Suprapubic skin (tissue), 4 donors: ENCODE results near the gene DPAGT1. TPM values are rescaled to one million over a fixed set of nuclear protein-coding genes. Genes with fewer than 3 reads are reported as not detected.
A peak's percentile ranks its signal among the peaks of the same experiment; 100 is the strongest.
"Not testable (repeated sequence)": the region's sequence is repeated elsewhere in the genome, so short reads cannot be mapped to it uniquely, and the experiment has no call there.

Experiments used
- DNase-seq, 2 donors: peaks; one replicate each; pipeline ENCODE4 v3.0.0-alpha.2; 2019; ENCODE audit warnings: low spot score in 2 of 2
- H3K27ac ChIP-seq: fragments of 200-600 bp; sonication (generic); one replicate; pipeline ENCODE4 v1.5.1; 2019
- H3K27me3 ChIP-seq: fragments of 200-600 bp; sonication (generic); one replicate; pipeline ENCODE4 v1.5.1; 2019
- H3K36me3 ChIP-seq: fragments of 200-600 bp; sonication (generic); one replicate; pipeline ENCODE4 v1.5.1; 2019
- H3K4me1 ChIP-seq: fragments of 200-600 bp; sonication (generic); one replicate; pipeline ENCODE4 v1.5.1; 2019
- H3K4me3 ChIP-seq: fragments of 200-600 bp; sonication (generic); one replicate; pipeline ENCODE4 v1.5.1; 2019; ENCODE audit warnings: mild to moderate bottlenecking
- H3K9me3 ChIP-seq: fragments of 200-600 bp; sonication (generic); one replicate; pipeline ENCODE4 v1.5.1; 2019
- CTCF ChIP-seq, 2 donors: fragments of 200-600 bp in 1 of 2; fragments of 450-650 bp in 1 of 2; sonication (generic) in 1 of 2; IDR thresholded peaks; one replicate each; pipeline ENCODE4 v1.5.1; 2016 to 2019; ENCODE audit warnings: antibody characterized with exemption in 2 of 2, mild to moderate bottlenecking in 1 of 2, moderate library complexity in 1 of 2
- EP300 ChIP-seq: sonication (generic); formaldehyde crosslinking; IDR thresholded peaks from one replicate; pipeline ENCODE4 v1.6.1; 2017; ENCODE audit warnings: antibody characterized with exemption
- POLR2A ChIP-seq, 2 donors: fragments of 450-650 bp; IDR thresholded peaks; one replicate each; pipeline ENCODE4 v1.6.1; 2017; ENCODE audit warnings: antibody characterized with exemption in 2 of 2, mild to moderate bottlenecking in 2 of 2, moderate library complexity in 2 of 2
- POLR2AphosphoS5 ChIP-seq, 3 donors: sonication (generic); formaldehyde crosslinking; IDR thresholded peaks; one replicate each; pipeline ENCODE4 v1.6.1; 2017; ENCODE audit warnings: antibody characterized with exemption in 3 of 3
- WGBS: methylation state at CpG from one replicate; pipeline ENCODE4 v1.1.5; 2018; 5-methylcytosine and 5-hydroxymethylcytosine counted together
- total RNA-seq, 4 donors: library from RNA; depleted of rRNA; stranded (reverse); fragments of >200 nt; gene quantifications; one replicate each; pipeline ENCODE4 v1.1.0, GENCODE V29; 2016

The DPAGT1 gene
- total RNA-seq, 4 donors from 2014 or later: 21.2 to 32.2 (median 26.9) TPM

- Histone ChIP-seq H3K4me3 (peak within 1 kb of the TSS; percentile 97), H3K27me3 (no peaks in the 10 kb centered on the region), H3K4me1 (peaks cover 46% of the 10 kb centered on the region), H3K36me3 (peaks cover 11% of the 10 kb centered on the region), H3K27ac (peak within 1 kb of the TSS; percentile 81), H3K9me3 (no peaks in the 10 kb centered on the region)
- TF ChIP-seq EP300: no peak
- TF ChIP-seq POLR2AphosphoS5 (IDR thresholded peaks at IDR 0.05): peak in 1 of 3 donors; percentile 14
- TF ChIP-seq POLR2A (IDR thresholded peaks at IDR 0.05): no peak
- TF ChIP-seq CTCF (IDR thresholded peaks at IDR 0.05): no peak
- DNase-seq: peak; percentile 93 to 94
- under 1% methylated on average over 32 of the region's 49 CpGs for WGBS
These were observed 5.2 kb upstream of the DPAGT1 start, which contains the start of gene C2CD2L for GRCh38 chr11:119106564-119107537. Gene C2CD2L, plus strand, starts transcription at chr11:119107344. Its CDS starts 398 bp downstream, at chr11:119107742.

- no peaks in the 10 kb centered on the region for H3K36me3 ChIP-seq
- TF ChIP-seq POLR2A (IDR thresholded peaks at IDR 0.05) (no peak), POLR2AphosphoS5 (IDR thresholded peaks at IDR 0.05) (no peak), CTCF (IDR thresholded peaks at IDR 0.05) (no peak), EP300 (no peak)
- peaks cover 56% of the 10 kb centered on the region for H3K4me1 ChIP-seq
- no peak overlapping the region for H3K4me3 ChIP-seq
- 50% methylated on average over 4 of the region's 4 CpGs for WGBS
- DNase-seq: no peak
- H3K9me3 ChIP-seq: no peaks in the 10 kb centered on the region
- H3K27me3 ChIP-seq: no peaks in the 10 kb centered on the region
- no peak overlapping the region for H3K27ac ChIP-seq
These were observed 2.1 kb upstream of the DPAGT1 start for GRCh38 chr11:119103793-119104192.

GRCh38 chr11:119103161-119103664 is 1.6 kb upstream of the DPAGT1 start:
- not testable (repeated sequence) for DNase-seq, H3K9me3 ChIP-seq, H3K36me3 ChIP-seq, H3K27me3 ChIP-seq
- Histone ChIP-seq H3K27ac (peak overlapping the region; percentile 95), H3K4me3 (peak overlapping the region; percentile 88), H3K4me1 (peaks cover 50% of the 10 kb centered on the region)
- 82% methylated on average over 18 of the region's 18 CpGs for WGBS

GRCh38 chr11:119100994-119101758 is 477 bp downstream of the DPAGT1 start:
- WGBS: 2% methylated on average over 26 of the region's 29 CpGs
- Histone ChIP-seq H3K27me3 (no peaks in the 10 kb centered on the region), H3K4me3 (peak overlapping the region; percentile 88), H3K9me3 (no peaks in the 10 kb centered on the region), H3K27ac (peak overlapping the region; percentile 95), H3K36me3 (peaks cover 22% of the 10 kb centered on the region), H3K4me1 (peaks cover 34% of the 10 kb centered on the region)
- no peak for TF ChIP-seq POLR2A (IDR thresholded peaks at IDR 0.05)
- TF ChIP-seq POLR2AphosphoS5 (IDR thresholded peaks at IDR 0.05): no peak
- TF ChIP-seq CTCF (IDR thresholded peaks at IDR 0.05): no peak
- no peak for TF ChIP-seq EP300
- no peak for DNase-seq

- H3K4me3 ChIP-seq: peak overlapping the region; percentile 88
- 45% methylated on average over 11 of the region's 11 CpGs for WGBS
- peaks cover 22% of the 10 kb centered on the region for H3K36me3 ChIP-seq
- no peak for DNase-seq
- H3K4me1 ChIP-seq: peaks cover 34% of the 10 kb centered on the region
- no peak overlapping the region for H3K27ac ChIP-seq
- TF ChIP-seq POLR2A (IDR thresholded peaks at IDR 0.05) (no peak), POLR2AphosphoS5 (IDR thresholded peaks at IDR 0.05) (no peak), CTCF (IDR thresholded peaks at IDR 0.05) (no peak), EP300 (no peak)
- H3K9me3 ChIP-seq: no peaks in the 10 kb centered on the region
- H3K27me3 ChIP-seq: no peaks in the 10 kb centered on the region
These were observed 1.2 kb downstream of the DPAGT1 start for GRCh38 chr11:119100246-119100970.
